Loucy (cell line): Measurements from ENCODE around the gene APPBP2.

Source experiments
- H2AFZ ChIP-seq: fragments of 200-600 bp; sonication (generic); 2 replicates; pipeline ENCODE4 v1.6.0; 2016; ENCODE audit warnings: antibody characterized with exemption, mild to moderate bottlenecking, low read length, moderate library complexity
- H3F3A ChIP-seq: fragments of 200-600 bp; 2 replicates; pipeline ENCODE4 v1.6.0; 2016; ENCODE audit warnings: antibody characterized with exemption, low read depth, mild to moderate bottlenecking
- H3K27me3 ChIP-seq: fragments of 200-600 bp; sonication (generic); 2 replicates; pipeline ENCODE4 v1.6.1; 2014; ENCODE audit warnings: low read length, mild to moderate bottlenecking; ENCODE audit not compliant: insufficient read depth, poor library complexity, severe bottlenecking
- H3K36me3 ChIP-seq: fragments of 200-600 bp; sonication (generic); 2 replicates; pipeline ENCODE4 v1.6.1; 2016; ENCODE audit warnings: low read length; ENCODE audit not compliant: insufficient read depth
- H3K4me1 ChIP-seq: fragments of 200-600 bp; sonication (generic); 2 replicates; pipeline ENCODE4 v1.5.1; 2014; ENCODE audit warnings: low read length, mild to moderate bottlenecking; ENCODE audit not compliant: insufficient read depth, poor library complexity, severe bottlenecking
- H3K4me2 ChIP-seq: fragments of 200-600 bp; sonication (generic); 2 replicates; pipeline ENCODE4 v1.6.0; 2014; ENCODE audit warnings: antibody characterized with exemption, low read length, low read depth, mild to moderate bottlenecking; ENCODE audit not compliant: poor library complexity, severe bottlenecking
- H3K4me3 ChIP-seq: fragments of 200-600 bp; sonication (generic); 2 replicates; pipeline ENCODE4 v1.5.1; 2014; ENCODE audit warnings: low read length, mild to moderate bottlenecking, mixed read lengths; ENCODE audit not compliant: poor library complexity, severe bottlenecking
- H3K79me2 ChIP-seq: fragments of 200-600 bp; sonication (generic); 2 replicates; pipeline ENCODE4 v1.6.1; 2014; ENCODE audit warnings: low read length; ENCODE audit not compliant: insufficient read depth
- H3K9ac ChIP-seq: fragments of 200-600 bp; sonication (generic); 2 replicates; pipeline ENCODE4 v1.6.0; 2014; ENCODE audit warnings: mild to moderate bottlenecking, low read depth, low read length, moderate library complexity; ENCODE audit not compliant: poor library complexity, severe bottlenecking
- H3K9me2 ChIP-seq: fragments of 200-600 bp; sonication (generic); replicated peaks from 2 replicates; pipeline ENCODE4 v1.6.1; 2016; ENCODE audit warnings: low read depth, low read length, mixed read lengths
- H3K9me3 ChIP-seq: fragments of 200-600 bp; sonication (generic); 2 replicates; pipeline ENCODE4 v1.6.1; 2014; ENCODE audit warnings: mild to moderate bottlenecking, antibody characterized with exemption, low read length, low read depth; ENCODE audit not compliant: insufficient read depth
- H4K20me1 ChIP-seq: fragments of 200-600 bp; sonication (generic); 2 replicates; pipeline ENCODE4 v1.6.0; 2014; ENCODE audit warnings: antibody characterized with exemption, low read length, mild to moderate bottlenecking; ENCODE audit not compliant: insufficient read depth, poor library complexity, severe bottlenecking
- CTCF ChIP-seq: fragments of 200-600 bp; sonication (generic); conservative IDR thresholded peaks from 2 replicates; pipeline ENCODE4 v1.5.1; 2014; ENCODE audit warnings: mild to moderate bottlenecking, antibody characterized with exemption, low read length
- EZH2phosphoT487 ChIP-seq: fragments of 200-600 bp; IDR thresholded peaks from 2 replicates; pipeline ENCODE4 v1.6.1; 2018; ENCODE audit warnings: antibody characterized with exemption, mild to moderate bottlenecking, moderate library complexity, borderline replicate concordance

The APPBP2 gene

GRCh38 chr17:60403523-60403810, 122.6 kb downstream of the APPBP2 start:
- no peaks in the 10 kb centered on the region for H3K9me2 ChIP-seq
- H3K4me2 ChIP-seq, result no peak overlapping the region
- no peak overlapping the region for H3K4me3 ChIP-seq
- no peaks in the 10 kb centered on the region for H3K9me3 ChIP-seq
- H4K20me1 ChIP-seq, result no peaks in the 10 kb centered on the region
- H3K9ac ChIP-seq, result no peak overlapping the region
- no peaks in the 10 kb centered on the region for H3F3A ChIP-seq
- H3K27me3 ChIP-seq, result no peaks in the 10 kb centered on the region
- peaks cover 1% of the 10 kb centered on the region for H3K4me1 ChIP-seq
- TF ChIP-seq EZH2phosphoT487, result no peak
- TF ChIP-seq CTCF, result no peak
- no peaks in the 10 kb centered on the region for H3K79me2 ChIP-seq
- H3K36me3 ChIP-seq, result no peaks in the 10 kb centered on the region
- no peak overlapping the region for H2AFZ ChIP-seq

- H3K9ac ChIP-seq, result no peak overlapping the region
- H3K4me3 ChIP-seq, result no peak overlapping the region
- H3F3A ChIP-seq, result no peaks in the 10 kb centered on the region
- peak overlapping the region; percentile 63; the same call in 1 of the 2 replicates for H2AFZ ChIP-seq
- no peak overlapping the region for H3K4me2 ChIP-seq
- H3K9me3 ChIP-seq, result no peaks in the 10 kb centered on the region
- TF ChIP-seq CTCF (no peak), EZH2phosphoT487 (no peak)
- peaks cover 11% of the 10 kb centered on the region for H3K4me1 ChIP-seq
- H3K9me2 ChIP-seq, result no peaks in the 10 kb centered on the region
- H3K79me2 ChIP-seq, result no peaks in the 10 kb centered on the region
- no peaks in the 10 kb centered on the region for H4K20me1 ChIP-seq
- H3K27me3 ChIP-seq, result no peaks in the 10 kb centered on the region
- H3K36me3 ChIP-seq, result no peaks in the 10 kb centered on the region
These were observed 124.2 kb downstream of the APPBP2 start for GRCh38 chr17:60401819-60402218.

GRCh38 chr17:60398227-60398959, 127.6 kb downstream of the APPBP2 start:
- Histone ChIP-seq H3K36me3 (no peaks in the 10 kb centered on the region), H3K9me2 (no peaks in the 10 kb centered on the region), H4K20me1 (no peaks in the 10 kb centered on the region), H3K79me2 (no peaks in the 10 kb centered on the region), H3K9ac (no peak overlapping the region), H2AFZ (no peak overlapping the region), H3F3A (no peaks in the 10 kb centered on the region), H3K9me3 (no peaks in the 10 kb centered on the region), H3K4me3 (no peak overlapping the region), H3K4me1 (peaks cover 17% of the 10 kb centered on the region), H3K27me3 (no peaks in the 10 kb centered on the region), H3K4me2 (no peak overlapping the region)
- TF ChIP-seq EZH2phosphoT487 (no peak), CTCF (no peak)
